ENCODE data around the gene NDE1. TPM values are rescaled to one million over a fixed set of nuclear protein-coding genes. Genes with fewer than 3 reads are reported as not detected.
"Not testable (repeated sequence)": the region's sequence is repeated elsewhere in the genome, so short reads cannot be mapped to it uniquely, and the experiment has no call there.

Gene NDE1
- total and polyA plus RNA-seq, 5 donors from 2014 or later: 32.5 to 146 (median 43.1) TPM

DNA sequence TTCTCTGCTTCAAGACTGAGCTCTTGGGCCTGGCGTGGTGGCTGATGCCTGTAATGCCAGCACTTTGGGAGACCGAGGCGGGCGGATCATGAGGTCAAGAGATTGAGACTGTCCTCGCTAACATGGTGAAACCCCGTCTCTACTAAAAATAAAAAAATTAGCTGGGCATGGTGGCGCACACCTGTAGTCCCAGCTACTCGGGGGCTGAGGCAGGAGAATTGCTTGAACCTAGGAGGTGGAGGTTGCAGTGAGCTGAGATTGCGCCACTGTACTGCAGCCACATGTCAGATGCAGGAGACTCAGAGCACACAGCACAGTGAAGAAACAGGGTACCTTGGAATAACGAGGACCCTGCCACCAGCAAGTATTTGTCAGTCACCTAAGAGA, 22.1 kb downstream of the NDE1 start:
- peaks cover 31% of the 10 kb centered on the region for H3K36me3 Mint-ChIP-seq
- H3K4me3 ChIP-seq (ENCODE audit: low read depth, low read length); DNase-seq; H3K27me3 ChIP-seq (ENCODE audit: control insufficient read depth, insufficient read depth, low read length); H3K27me3 Mint-ChIP-seq; H3K9me3 ChIP-seq (ENCODE audit: control insufficient read depth in 2 of 2, low read length in 2 of 2); ATAC-seq (ENCODE audit: low read depth in 2 of 2); H3K9me3 Mint-ChIP-seq: not testable (repeated sequence)
- peaks cover 6 to 64% (median 33%) of the 10 kb centered on the region in 4 donors for H3K4me1 Mint-ChIP-seq
- Histone ChIP-seq H3K36me3 (ENCODE audit: control insufficient read depth, insufficient read depth, low read length) (peaks cover 43% of the 10 kb centered on the region), H3K27ac (ENCODE audit: insufficient read depth, low read length, poor library complexity, severe bottlenecking) (peak overlapping the region; percentile 92), H3K4me1 (ENCODE audit: control insufficient read depth, insufficient read depth, low read length, poor library complexity, severe bottlenecking) (peaks cover 21% of the 10 kb centered on the region)
- peak overlapping the region; percentile 94 to 96 (median 96) for H3K27ac Mint-ChIP-seq
- peak overlapping the region in 1 of 4 donors; percentile 38 for H3K4me3 Mint-ChIP-seq

DNA sequence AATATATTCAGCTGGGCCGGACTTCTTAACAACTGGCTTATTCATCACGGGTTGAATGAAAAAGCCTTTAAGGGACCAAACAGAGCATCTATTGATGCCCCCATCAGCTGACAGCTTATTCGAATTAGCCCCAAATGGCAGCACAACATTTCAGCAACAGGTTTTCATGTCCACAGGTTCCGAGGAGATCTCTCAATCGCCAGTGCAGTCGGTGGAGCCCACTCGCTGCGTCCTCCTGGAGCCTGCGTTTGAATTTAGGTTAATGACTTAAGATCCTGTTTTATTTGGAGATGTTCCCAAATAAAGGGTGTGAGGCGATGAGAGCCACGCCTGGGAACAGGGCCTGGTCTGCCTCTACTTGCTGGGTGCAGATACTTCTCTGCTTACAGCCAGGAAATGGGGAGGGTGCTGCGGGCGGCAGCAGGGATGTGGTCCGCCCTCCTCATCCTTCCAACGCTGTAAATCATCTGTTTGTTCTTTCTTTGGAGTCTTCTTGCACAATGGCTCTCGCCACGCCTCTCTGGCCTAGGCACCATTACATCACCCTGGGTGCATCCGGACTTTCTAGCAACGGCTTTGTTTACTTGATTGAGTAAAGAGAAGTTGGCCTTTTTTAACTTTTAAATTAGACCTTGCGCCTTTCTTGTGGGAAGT, 22.6 kb downstream of the NDE1 start:
- DNase-seq (peak; percentile 55 to 94 (median 82)), ATAC-seq (ENCODE audit: low read depth in 2 of 2) (peak; percentile 89 to 96)
- Histone ChIP-seq H3K4me3 (ENCODE audit: low read depth, low read length) (peak overlapping the region; percentile 37), H3K4me1 (ENCODE audit: control insufficient read depth, insufficient read depth, low read length, poor library complexity, severe bottlenecking) (peaks cover 21% of the 10 kb centered on the region), H3K27ac (ENCODE audit: insufficient read depth, low read length, poor library complexity, severe bottlenecking) (peak overlapping the region; percentile 92), H3K27me3 (ENCODE audit: control insufficient read depth, insufficient read depth, low read length) (no peaks in the 10 kb centered on the region), H3K36me3 (ENCODE audit: control insufficient read depth, insufficient read depth, low read length) (peaks cover 42% of the 10 kb centered on the region), H3K9me3 (ENCODE audit: control insufficient read depth in 2 of 2, low read length in 2 of 2) (no peaks in the 10 kb centered on the region)
- H3K36me3 Mint-ChIP-seq: peaks cover 28% of the 10 kb centered on the region
- H3K27ac Mint-ChIP-seq: peak overlapping the region; percentile 94 to 96 (median 96)
- peak overlapping the region; percentile 28 to 85 (median 65) for H3K4me3 Mint-ChIP-seq
- H3K9me3 Mint-ChIP-seq: no peaks in the 10 kb centered on the region
- H3K27me3 Mint-ChIP-seq: no peaks in the 10 kb centered on the region
- H3K4me1 Mint-ChIP-seq: peaks cover 6 to 64% (median 33%) of the 10 kb centered on the region in 4 donors

DNA sequence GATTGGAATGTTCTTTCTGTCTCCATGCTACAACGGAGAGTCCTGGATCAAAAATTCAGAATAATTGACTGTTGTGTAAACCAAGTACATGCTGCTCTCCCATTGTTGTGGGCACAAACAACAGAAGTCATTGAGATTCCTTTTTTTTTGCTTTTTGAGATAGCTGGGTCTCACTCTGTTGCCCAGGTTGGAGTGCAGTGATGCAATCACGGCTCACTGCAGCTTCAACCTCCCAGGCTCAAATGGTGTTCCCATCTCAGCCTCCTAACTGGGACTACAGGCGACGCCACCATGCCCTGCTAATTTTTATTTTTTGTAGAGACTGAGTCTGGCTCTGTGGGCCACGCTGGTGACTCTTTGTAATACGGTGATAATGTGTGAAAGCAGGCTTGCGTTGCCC, 24.5 kb downstream of the NDE1 start:
- ATAC-seq (ENCODE audit: low read depth in 2 of 2) (no peak), DNase-seq (no peak)
- no peaks in the 10 kb centered on the region for H3K27me3 ChIP-seq (ENCODE audit: control insufficient read depth, insufficient read depth, low read length)
- Mint-ChIP-seq H3K27ac (peak overlapping the region; percentile 94 to 96 (median 96)), H3K27me3 (no peaks in the 10 kb centered on the region), H3K9me3 (no peaks in the 10 kb centered on the region), H3K4me3 (peak overlapping the region in 2 of 4 donors; percentile 47 to 66), H3K4me1 (peaks cover 10 to 67% (median 36%) of the 10 kb centered on the region in 4 donors), H3K36me3 (peaks cover 35% of the 10 kb centered on the region)
- no peaks in the 10 kb centered on the region for H3K9me3 ChIP-seq (ENCODE audit: control insufficient read depth in 2 of 2, low read length in 2 of 2)
- no peak overlapping the region for H3K4me3 ChIP-seq (ENCODE audit: low read depth, low read length)
- H3K4me1 ChIP-seq (ENCODE audit: control insufficient read depth, insufficient read depth, low read length, poor library complexity, severe bottlenecking): peaks cover 21% of the 10 kb centered on the region
- peak overlapping the region; percentile 34 for H3K27ac ChIP-seq (ENCODE audit: insufficient read depth, low read length, poor library complexity, severe bottlenecking)
- peaks cover 49% of the 10 kb centered on the region for H3K36me3 ChIP-seq (ENCODE audit: control insufficient read depth, insufficient read depth, low read length)

DNA sequence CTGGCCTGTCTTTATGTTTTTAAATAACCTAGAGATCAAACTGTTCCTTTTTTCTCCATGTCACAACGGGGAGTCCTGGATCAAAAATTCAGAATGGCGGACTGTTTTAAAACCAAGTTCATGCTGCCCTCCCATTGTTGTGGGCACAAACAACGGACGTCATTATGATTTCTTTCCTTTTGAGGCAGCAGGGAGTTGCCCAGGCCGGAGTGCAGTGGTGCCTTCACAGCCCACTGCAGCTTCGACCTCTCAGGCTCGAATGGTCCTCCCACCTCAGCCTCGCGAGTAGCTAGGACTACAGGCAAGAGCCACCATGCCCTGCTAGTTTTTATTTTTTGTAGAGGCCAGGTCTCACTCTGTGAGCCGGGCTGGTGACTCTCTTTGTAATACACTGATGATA, 26.5 kb downstream of the NDE1 start:
- Histone ChIP-seq H3K36me3 (ENCODE audit: control insufficient read depth, insufficient read depth, low read length) (peaks cover 48% of the 10 kb centered on the region), H3K4me3 (ENCODE audit: low read depth, low read length) (no peak overlapping the region), H3K4me1 (ENCODE audit: control insufficient read depth, insufficient read depth, low read length, poor library complexity, severe bottlenecking) (peaks cover 21% of the 10 kb centered on the region), H3K9me3 (ENCODE audit: control insufficient read depth in 2 of 2, low read length in 2 of 2) (no peaks in the 10 kb centered on the region), H3K27ac (ENCODE audit: insufficient read depth, low read length, poor library complexity, severe bottlenecking) (no peak overlapping the region), H3K27me3 (ENCODE audit: control insufficient read depth, insufficient read depth, low read length) (no peaks in the 10 kb centered on the region)
- ATAC-seq (ENCODE audit: low read depth in 2 of 2) (no peak), DNase-seq (no peak)
- Mint-ChIP-seq H3K4me3 (no peak overlapping the region), H3K4me1 (peaks cover 10 to 58% (median 33%) of the 10 kb centered on the region in 4 donors), H3K9me3 (no peaks in the 10 kb centered on the region), H3K36me3 (peaks cover 36% of the 10 kb centered on the region), H3K27me3 (no peaks in the 10 kb centered on the region), H3K27ac (peak overlapping the region; percentile 25 to 96 (median 86))

DNA sequence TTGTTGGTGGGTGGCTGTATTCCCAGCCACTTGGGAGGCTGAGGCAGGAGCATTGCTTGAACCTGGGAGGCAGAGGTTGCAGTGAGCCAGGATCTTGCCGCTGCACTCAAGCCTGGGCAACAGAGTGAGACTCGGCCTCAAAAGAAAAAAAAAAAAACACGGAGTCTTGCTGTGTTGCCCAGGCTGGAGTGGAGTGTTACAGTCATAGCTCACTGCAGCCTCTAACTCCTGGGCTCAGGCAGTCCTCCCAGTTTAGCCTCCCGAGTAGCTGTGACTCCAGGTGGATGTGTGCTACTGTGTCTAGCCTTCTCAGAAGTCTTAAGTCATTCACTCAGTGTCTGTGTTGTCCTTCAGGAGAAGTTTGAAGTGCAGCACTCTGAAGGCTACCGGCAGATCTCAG, 27.4 kb downstream of the NDE1 start:
- H3K27ac Mint-ChIP-seq: peak overlapping the region in 2 of 3 donors; percentile 75 to 86
- Histone ChIP-seq H3K27ac (ENCODE audit: insufficient read depth, low read length, poor library complexity, severe bottlenecking) (no peak overlapping the region), H3K27me3 (ENCODE audit: control insufficient read depth, insufficient read depth, low read length) (no peaks in the 10 kb centered on the region), H3K9me3 (ENCODE audit: control insufficient read depth in 2 of 2, low read length in 2 of 2) (no peaks in the 10 kb centered on the region), H3K4me1 (ENCODE audit: control insufficient read depth, insufficient read depth, low read length, poor library complexity, severe bottlenecking) (peaks cover 18% of the 10 kb centered on the region), H3K36me3 (ENCODE audit: control insufficient read depth, insufficient read depth, low read length) (peaks cover 57% of the 10 kb centered on the region), H3K4me3 (ENCODE audit: low read depth, low read length) (no peak overlapping the region)
- ATAC-seq (ENCODE audit: low read depth in 2 of 2) (no peak), DNase-seq (no peak)
- H3K27me3 Mint-ChIP-seq: no peaks in the 10 kb centered on the region
- peaks cover 40% of the 10 kb centered on the region for H3K36me3 Mint-ChIP-seq
- peaks cover 10 to 54% (median 34%) of the 10 kb centered on the region in 4 donors for H3K4me1 Mint-ChIP-seq
- H3K9me3 Mint-ChIP-seq: no peaks in the 10 kb centered on the region
- no peak overlapping the region for H3K4me3 Mint-ChIP-seq

DNA sequence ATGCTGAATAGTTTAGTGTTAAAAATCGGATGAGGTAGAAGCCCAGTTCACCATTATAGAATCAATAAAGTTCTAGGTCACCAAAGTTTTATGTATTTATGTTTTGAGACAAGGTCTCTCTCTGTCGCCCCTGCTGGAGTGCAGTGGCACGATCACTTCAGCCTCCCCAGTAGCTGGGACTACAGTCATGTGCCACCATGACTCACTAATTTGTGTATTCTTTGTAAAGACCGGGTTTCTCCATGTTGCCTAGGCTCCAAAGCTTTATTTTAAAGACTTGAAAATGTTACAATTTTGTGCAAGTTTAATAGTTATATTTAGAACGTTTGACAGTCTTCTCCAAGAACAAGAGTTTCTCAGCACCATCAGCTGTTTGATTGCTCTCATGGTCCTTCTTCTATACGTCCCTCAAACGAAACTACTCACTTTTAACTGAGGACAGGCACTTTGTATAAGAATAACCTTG, 32.1 kb downstream of the NDE1 start:
- Histone ChIP-seq H3K4me1 (ENCODE audit: control insufficient read depth, insufficient read depth, low read length, poor library complexity, severe bottlenecking) (no peaks in the 10 kb centered on the region), H3K27me3 (ENCODE audit: control insufficient read depth, insufficient read depth, low read length) (no peaks in the 10 kb centered on the region), H3K27ac (ENCODE audit: insufficient read depth, low read length, poor library complexity, severe bottlenecking) (peak overlapping the region; percentile 20), H3K36me3 (ENCODE audit: control insufficient read depth, insufficient read depth, low read length) (peaks cover 87% of the 10 kb centered on the region), H3K9me3 (ENCODE audit: control insufficient read depth in 2 of 2, low read length in 2 of 2) (no peaks in the 10 kb centered on the region), H3K4me3 (ENCODE audit: low read depth, low read length) (no peak overlapping the region)
- ATAC-seq (ENCODE audit: low read depth in 2 of 2) (peak; percentile 85 to 92), DNase-seq (peak; percentile 9 to 64 (median 29))
- no peaks in the 10 kb centered on the region for H3K27me3 Mint-ChIP-seq
- peaks cover 9 to 21% (median 14%) of the 10 kb centered on the region in 4 donors for H3K4me1 Mint-ChIP-seq
- peak overlapping the region; percentile 20 to 78 (median 42) for H3K27ac Mint-ChIP-seq
- no peaks in the 10 kb centered on the region for H3K9me3 Mint-ChIP-seq
- no peak overlapping the region for H3K4me3 Mint-ChIP-seq
- peaks cover 35% of the 10 kb centered on the region for H3K36me3 Mint-ChIP-seq

DNA sequence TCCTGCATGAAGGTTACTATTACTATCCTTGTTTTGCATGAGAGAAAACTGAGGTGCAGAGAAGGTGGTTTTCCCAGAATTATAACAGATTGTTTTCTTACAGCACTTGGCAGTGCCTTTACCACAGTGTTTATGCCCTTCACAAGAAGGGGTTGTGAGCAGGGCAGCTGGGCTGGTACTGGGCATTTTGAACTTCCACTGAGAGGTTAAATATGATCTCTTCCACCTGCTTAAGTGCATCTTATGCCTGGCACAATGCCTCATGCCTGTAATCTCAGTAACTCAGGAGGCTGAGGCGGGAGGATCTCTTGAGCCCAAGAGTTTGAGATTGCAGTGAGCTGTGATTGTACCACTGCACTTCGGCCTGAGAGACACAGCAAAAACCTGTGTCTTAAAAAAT, 36.2 kb downstream of the NDE1 start:
- H3K4me1 Mint-ChIP-seq: peaks cover 4 to 15% (median 9%) of the 10 kb centered on the region in 4 donors
- Histone ChIP-seq H3K36me3 (ENCODE audit: control insufficient read depth, insufficient read depth, low read length) (peaks cover 89% of the 10 kb centered on the region), H3K4me1 (ENCODE audit: control insufficient read depth, insufficient read depth, low read length, poor library complexity, severe bottlenecking) (no peaks in the 10 kb centered on the region), H3K27ac (ENCODE audit: insufficient read depth, low read length, poor library complexity, severe bottlenecking) (no peak overlapping the region), H3K27me3 (ENCODE audit: control insufficient read depth, insufficient read depth, low read length) (no peaks in the 10 kb centered on the region), H3K4me3 (ENCODE audit: low read depth, low read length) (no peak overlapping the region), H3K9me3 (ENCODE audit: control insufficient read depth in 2 of 2, low read length in 2 of 2) (no peaks in the 10 kb centered on the region)
- no peak overlapping the region for H3K4me3 Mint-ChIP-seq
- peaks cover 33% of the 10 kb centered on the region for H3K36me3 Mint-ChIP-seq
- H3K27me3 Mint-ChIP-seq: no peaks in the 10 kb centered on the region
- no peak for ATAC-seq (ENCODE audit: low read depth in 2 of 2)
- H3K9me3 Mint-ChIP-seq: no peaks in the 10 kb centered on the region
- peak overlapping the region in 1 of 3 donors; percentile 79 for H3K27ac Mint-ChIP-seq
- DNase-seq: no peak

DNA sequence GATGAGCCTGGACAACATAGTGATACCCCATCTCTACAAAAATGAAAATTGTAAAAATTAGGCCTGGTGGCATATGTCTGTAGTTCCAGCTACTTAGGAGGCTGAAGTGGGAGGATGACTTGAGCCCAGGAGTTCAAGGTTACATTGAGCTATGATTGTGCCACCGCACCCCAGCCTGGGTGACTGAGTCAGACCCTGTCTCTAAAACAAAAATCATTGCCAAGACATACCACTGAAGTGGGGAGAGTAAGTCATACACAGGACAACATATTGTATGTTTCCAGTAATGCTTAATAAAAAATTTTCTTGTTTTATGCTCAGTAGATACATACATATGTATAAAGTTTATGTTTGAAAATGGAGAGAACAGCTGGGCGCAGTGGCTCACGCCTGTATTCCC, 39.2 kb downstream of the NDE1 start:
- Mint-ChIP-seq H3K9me3 (no peaks in the 10 kb centered on the region), H3K4me3 (peak overlapping the region in 1 of 4 donors; percentile 10), H3K36me3 (peaks cover 39% of the 10 kb centered on the region), H3K27ac (peak overlapping the region in 2 of 3 donors; percentile 55 to 84), H3K4me1 (peaks cover 4 to 9% (median 5%) of the 10 kb centered on the region in 4 donors), H3K27me3 (no peaks in the 10 kb centered on the region)
- Histone ChIP-seq H3K36me3 (ENCODE audit: control insufficient read depth, insufficient read depth, low read length) (peaks cover 92% of the 10 kb centered on the region), H3K27me3 (ENCODE audit: control insufficient read depth, insufficient read depth, low read length) (no peaks in the 10 kb centered on the region), H3K9me3 (ENCODE audit: control insufficient read depth in 2 of 2, low read length in 2 of 2) (no peaks in the 10 kb centered on the region), H3K4me3 (ENCODE audit: low read depth, low read length) (no peak overlapping the region), H3K4me1 (ENCODE audit: control insufficient read depth, insufficient read depth, low read length, poor library complexity, severe bottlenecking) (no peaks in the 10 kb centered on the region), H3K27ac (ENCODE audit: insufficient read depth, low read length, poor library complexity, severe bottlenecking) (no peak overlapping the region)
- no peak for DNase-seq
- ATAC-seq (ENCODE audit: low read depth in 2 of 2): no peak
